BLaER1 (cell line): ENCODE data around the gene HOXC9.

Source experiments
- H3K27ac ChIP-seq: shearing (Covaris generic); formaldehyde crosslinking; 2 replicates; pipeline ENCODE4 v1.8.1; 2022
- H3K27me3 ChIP-seq: shearing (Covaris generic); formaldehyde crosslinking; 2 replicates; pipeline ENCODE4 v1.8.1; 2022
- H3K36me3 ChIP-seq: shearing (Covaris generic); formaldehyde crosslinking; 2 replicates; pipeline ENCODE4 v1.8.1; 2022
- H3K4me1 ChIP-seq: shearing (Covaris generic); formaldehyde crosslinking; 2 replicates; pipeline ENCODE4 v1.8.1; 2022
- H3K4me2 ChIP-seq: shearing (Covaris generic); formaldehyde crosslinking; 2 replicates; pipeline ENCODE4 v1.8.1; 2022
- H3K4me3 ChIP-seq: shearing (Covaris generic); formaldehyde crosslinking; 2 replicates; pipeline ENCODE4 v1.8.1; 2022
- H3K9ac ChIP-seq: shearing (Covaris generic); formaldehyde crosslinking; 2 replicates; pipeline ENCODE4 v1.8.1; 2022
- H3K9me3 ChIP-seq: shearing (Covaris generic); formaldehyde crosslinking; 2 replicates; pipeline ENCODE4 v1.8.1; 2022
- H4K20me1 ChIP-seq: shearing (Covaris generic); formaldehyde crosslinking; 2 replicates; pipeline ENCODE4 v1.8.1; 2022
- Cebpa-rat ChIP-seq: shearing (Covaris generic); IDR thresholded peaks from 2 replicates; pipeline ENCODE4 v1.8.1; 2022

The HOXC9 gene

DNA sequence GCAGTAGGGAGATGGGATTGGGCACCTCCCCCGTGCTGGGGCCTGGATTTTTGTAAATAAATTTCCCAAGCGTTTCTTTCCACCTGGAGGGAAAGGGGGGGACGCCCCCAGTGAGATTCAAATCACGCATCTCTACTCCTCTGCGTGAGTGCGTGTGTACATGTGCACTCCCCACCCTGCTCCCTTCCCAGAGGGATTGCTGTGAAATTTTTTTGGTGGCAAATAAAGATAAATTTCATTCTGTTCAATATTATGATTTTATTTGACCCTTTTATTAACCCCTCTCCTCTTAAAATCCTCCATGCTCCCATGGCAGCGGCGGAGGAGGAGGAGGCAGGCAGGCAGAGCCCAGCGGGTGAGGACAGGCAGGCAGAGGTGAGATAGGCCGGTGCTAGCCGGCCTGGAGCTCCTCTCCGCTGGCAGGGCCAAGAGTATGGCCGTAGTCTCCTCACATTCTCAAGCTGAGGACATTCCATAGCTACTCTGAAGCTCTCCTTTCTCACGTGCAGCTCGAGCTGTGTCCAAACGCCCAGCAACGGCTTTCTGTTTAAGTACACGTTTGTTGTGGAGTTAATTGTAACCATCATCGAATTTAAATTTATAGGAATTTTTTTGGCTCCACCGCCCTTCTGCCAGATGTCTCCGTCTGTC, 23.7 kb upstream of the HOXC9 start:
- Histone ChIP-seq H3K9ac (no peak overlapping the region), H3K9me3 (peaks cover 33% of the 10 kb centered on the region), H3K27me3 (peaks cover 100% of the 10 kb centered on the region), H3K27ac (no peak overlapping the region), H3K4me3 (no peak overlapping the region), H3K4me2 (no peak overlapping the region), H3K4me1 (no peaks in the 10 kb centered on the region), H3K36me3 (no peaks in the 10 kb centered on the region), H4K20me1 (peaks cover 94% of the 10 kb centered on the region)
- no peak for TF ChIP-seq Cebpa-rat

DNA sequence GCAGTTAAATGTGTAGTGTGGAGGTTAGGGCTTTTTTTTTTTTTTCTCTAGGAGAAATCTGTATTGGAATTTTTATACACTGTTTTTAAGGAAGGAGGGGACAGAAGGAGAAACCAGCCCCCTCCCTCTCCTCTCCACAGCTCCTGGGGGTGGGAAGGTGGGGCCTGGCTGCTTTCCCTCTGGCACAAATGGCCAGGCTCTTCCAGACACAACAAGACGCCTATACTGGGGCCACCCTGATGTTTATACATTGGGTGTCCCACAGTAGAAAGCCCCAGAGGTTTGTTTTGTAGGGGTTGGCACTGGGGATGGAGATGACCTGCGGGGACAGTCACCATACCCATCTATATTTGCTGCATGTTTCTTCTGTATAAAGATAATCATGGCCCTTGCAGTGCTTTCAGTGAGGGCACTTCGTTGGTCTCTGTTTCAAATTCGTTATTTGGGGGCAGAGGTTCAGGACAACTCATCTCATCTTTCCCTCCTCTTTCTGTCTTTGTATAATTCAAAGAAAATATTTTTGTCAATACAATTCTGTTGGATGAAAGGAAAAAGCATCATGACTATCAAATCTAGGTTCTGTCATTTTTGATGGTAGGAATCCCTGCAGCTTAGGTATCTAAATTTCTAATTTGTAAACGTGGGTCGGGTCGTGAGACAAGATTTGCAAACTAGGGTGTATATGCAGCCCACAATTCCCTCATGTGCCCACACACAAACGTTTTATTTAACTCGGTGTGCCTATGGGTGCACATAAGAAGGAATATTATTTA, 23.0 kb upstream of the HOXC9 start:
- peaks cover 100% of the 10 kb centered on the region for H3K27me3 ChIP-seq

DNA sequence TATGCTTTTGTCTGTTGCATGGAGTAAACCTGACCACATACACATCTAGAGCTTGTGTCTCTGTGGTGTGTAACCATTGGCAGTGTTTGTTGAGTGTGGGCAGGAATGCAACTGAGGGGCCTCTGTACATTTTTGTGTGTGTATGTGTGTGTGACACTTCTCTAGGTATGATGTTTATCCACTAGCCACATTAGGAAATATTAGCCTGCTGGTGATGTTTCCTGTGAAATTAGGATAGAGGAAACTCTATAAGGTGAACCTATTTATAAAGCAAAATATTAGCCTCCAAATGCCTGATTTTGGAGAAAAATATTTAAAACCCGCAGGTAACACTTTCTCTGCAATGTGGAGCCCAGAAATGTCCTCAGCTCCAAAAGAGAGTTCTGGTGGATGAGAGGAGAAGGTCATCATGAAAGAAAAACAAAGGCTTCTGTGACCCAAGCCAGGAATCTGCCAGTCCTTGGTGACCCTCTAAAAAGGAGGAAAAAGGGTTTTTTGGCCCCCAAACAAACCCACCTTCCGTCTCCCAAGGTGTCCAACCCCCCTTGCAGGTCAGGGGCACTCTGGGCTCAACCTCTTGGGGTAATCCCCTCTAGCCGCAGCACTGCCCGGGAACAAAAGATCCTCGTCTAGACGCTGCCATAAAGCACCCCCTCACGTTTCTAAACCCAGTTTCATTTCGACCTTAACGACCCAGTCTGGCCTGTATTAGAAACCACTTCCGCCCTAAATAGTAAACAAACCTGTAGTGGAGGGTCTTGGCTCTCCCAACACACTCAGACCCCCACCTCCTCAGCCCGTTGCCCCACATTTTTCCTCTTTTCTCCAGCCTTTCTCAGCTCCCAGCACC, 22.1 kb upstream of the HOXC9 start:
- H3K4me2 ChIP-seq, result no peak overlapping the region

More for the DNA sequence above, 23.0 kb upstream of the HOXC9 start:
- Histone ChIP-seq H3K9ac (no peak overlapping the region), H3K4me3 (no peak overlapping the region), H3K4me1 (no peaks in the 10 kb centered on the region), H3K9me3 (peaks cover 38% of the 10 kb centered on the region), H3K36me3 (no peaks in the 10 kb centered on the region), H3K27ac (no peak overlapping the region), H3K4me2 (no peak overlapping the region), H4K20me1 (peaks cover 94% of the 10 kb centered on the region)
- TF ChIP-seq Cebpa-rat, result no peak

DNA sequence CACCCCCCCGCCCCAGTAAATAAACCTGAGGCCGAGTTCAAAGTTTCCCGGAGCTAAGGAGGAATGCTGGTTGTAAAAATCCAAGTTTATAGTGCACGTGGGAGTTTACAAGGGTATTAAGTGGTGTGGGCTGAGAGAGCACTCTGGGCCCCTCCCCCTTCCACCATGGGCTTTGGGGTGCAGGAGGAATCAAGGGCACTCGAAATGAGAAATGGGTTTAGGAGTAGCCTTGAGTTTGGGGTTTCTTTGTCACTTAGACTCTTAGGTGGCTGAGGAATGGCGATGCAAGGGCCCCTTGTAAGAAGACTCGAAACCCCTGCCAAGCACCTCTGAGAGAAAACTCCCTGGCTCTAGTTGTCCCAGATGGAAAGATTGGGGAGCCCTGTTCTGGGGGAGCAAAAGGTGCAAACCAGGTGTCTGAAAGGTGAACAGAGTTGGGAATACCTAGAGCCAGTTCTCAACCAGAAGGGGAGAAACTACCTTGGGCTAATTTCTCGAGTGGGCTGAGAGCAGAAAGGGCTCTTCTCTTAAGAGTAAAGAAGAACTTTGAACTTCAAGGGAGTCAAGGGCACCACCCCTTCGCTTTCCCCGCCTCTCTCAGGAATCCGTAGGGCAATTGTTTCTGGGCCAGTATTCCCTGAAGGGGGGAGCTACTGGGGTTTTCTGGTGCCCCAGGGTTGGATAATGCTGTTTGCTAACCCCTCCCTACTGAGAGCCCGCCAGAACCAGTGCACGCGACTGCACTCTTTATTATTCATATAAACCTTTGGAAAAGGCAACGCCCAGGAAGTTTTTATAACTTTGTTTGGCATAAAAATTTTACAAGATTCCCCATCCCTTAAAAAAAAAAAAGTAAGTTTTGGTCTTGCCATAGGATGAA, 21.2 kb upstream of the HOXC9 start:
- no peak overlapping the region for H3K4me2 ChIP-seq

More for the DNA sequence above, 22.1 kb upstream of the HOXC9 start:
- no peak for TF ChIP-seq Cebpa-rat
- peaks cover 100% of the 10 kb centered on the region for H3K27me3 ChIP-seq
- H3K4me3 ChIP-seq, result no peak overlapping the region
- no peaks in the 10 kb centered on the region for H3K36me3 ChIP-seq
- no peaks in the 10 kb centered on the region for H3K4me1 ChIP-seq
- no peak overlapping the region for H3K27ac ChIP-seq
- H3K9me3 ChIP-seq, result peaks cover 32% of the 10 kb centered on the region
- H4K20me1 ChIP-seq, result peaks cover 94% of the 10 kb centered on the region
- H3K9ac ChIP-seq, result no peak overlapping the region

DNA sequence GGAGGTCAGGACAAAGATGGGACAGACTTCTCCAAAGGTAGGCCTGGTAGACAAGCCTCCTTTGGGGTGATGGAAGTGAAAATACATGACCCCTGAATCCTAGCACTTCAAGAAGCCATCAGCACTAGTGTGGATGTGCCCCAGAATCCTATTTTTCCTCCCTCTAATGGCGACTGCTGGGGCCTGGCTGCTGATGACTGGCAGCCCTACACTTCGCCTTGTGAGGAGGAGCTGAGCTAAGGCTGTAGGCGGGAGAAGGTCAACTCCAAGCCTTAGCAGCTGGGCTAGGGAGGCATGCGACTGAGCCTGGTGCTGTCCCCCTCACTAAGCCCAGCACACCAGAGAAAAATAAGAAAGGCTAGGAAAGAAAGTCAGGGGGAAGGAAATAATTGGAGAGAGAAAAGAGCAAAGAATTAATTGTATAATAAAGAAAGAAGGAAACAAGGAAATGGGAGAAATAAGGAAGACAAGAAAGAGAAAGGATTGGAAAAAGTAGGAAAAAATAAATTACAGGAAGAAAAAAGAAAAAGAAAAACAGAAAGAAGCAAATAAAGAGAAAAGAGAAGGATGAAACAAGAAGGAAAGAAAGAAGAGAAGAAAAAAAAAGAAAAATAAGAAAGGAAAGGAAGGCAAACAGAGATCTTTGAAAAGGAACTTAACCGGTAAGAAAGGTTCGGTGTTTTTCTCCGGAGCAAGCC, 19.7 kb upstream of the HOXC9 start:
- H4K20me1 ChIP-seq, result peaks cover 90% of the 10 kb centered on the region
- no peaks in the 10 kb centered on the region for H3K36me3 ChIP-seq
- H3K9ac ChIP-seq, result no peak overlapping the region
- no peak overlapping the region for H3K4me2 ChIP-seq
- no peak overlapping the region for H3K27ac ChIP-seq
- H3K4me3 ChIP-seq, result no peak overlapping the region
- peaks cover 100% of the 10 kb centered on the region for H3K27me3 ChIP-seq
- H3K4me1 ChIP-seq, result no peaks in the 10 kb centered on the region
- no peak for TF ChIP-seq Cebpa-rat
- H3K9me3 ChIP-seq, result peaks cover 24% of the 10 kb centered on the region

More for the DNA sequence above, 21.2 kb upstream of the HOXC9 start:
- Histone ChIP-seq H3K4me3 (no peak overlapping the region), H3K4me1 (no peaks in the 10 kb centered on the region), H3K9ac (no peak overlapping the region), H4K20me1 (peaks cover 94% of the 10 kb centered on the region), H3K9me3 (peaks cover 23% of the 10 kb centered on the region), H3K27me3 (peaks cover 100% of the 10 kb centered on the region), H3K27ac (no peak overlapping the region), H3K36me3 (no peaks in the 10 kb centered on the region)
- TF ChIP-seq Cebpa-rat, result no peak

DNA sequence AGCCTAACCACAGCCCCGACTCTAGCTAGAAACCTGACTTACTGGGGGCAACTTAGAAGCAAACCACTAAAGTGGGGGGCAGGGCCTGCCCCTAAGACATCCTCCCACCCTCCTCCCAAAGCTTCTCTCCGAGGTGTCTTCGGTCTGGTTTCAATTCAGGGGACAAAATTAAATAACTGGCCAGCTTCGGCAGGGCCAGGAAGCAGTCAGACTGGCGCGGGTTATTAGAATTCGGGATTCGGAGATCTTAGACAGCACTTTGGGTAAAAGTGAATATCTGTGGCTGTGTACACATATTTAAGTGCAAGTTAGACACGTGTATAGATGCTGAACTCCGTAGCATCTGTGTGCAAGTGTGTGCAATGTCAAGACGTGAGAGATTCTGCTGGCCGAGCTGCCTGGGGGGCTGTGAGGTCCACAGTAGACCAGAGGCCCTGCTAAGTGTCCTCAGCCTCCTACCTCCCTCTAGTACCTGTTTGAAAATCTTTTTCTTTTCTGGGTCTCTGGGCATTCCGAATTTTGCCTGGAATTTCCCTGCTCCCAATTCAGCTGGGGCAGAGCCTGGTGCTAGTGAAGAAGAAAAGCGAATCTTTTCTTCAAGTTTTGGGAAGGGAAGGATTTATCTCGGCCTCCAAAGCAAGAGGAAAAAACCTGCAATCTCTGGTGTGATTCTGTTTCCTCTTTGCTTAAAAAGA, 19.0 kb upstream of the HOXC9 start:
- no peaks in the 10 kb centered on the region for H3K36me3 ChIP-seq
- peaks cover 90% of the 10 kb centered on the region for H4K20me1 ChIP-seq
- H3K27me3 ChIP-seq, result peaks cover 100% of the 10 kb centered on the region
- no peak overlapping the region for H3K9ac ChIP-seq
- no peaks in the 10 kb centered on the region for H3K4me1 ChIP-seq
- no peak overlapping the region for H3K27ac ChIP-seq
- no peak for TF ChIP-seq Cebpa-rat
- H3K4me3 ChIP-seq, result no peak overlapping the region
- H3K4me2 ChIP-seq, result no peak overlapping the region
- peaks cover 27% of the 10 kb centered on the region for H3K9me3 ChIP-seq

DNA sequence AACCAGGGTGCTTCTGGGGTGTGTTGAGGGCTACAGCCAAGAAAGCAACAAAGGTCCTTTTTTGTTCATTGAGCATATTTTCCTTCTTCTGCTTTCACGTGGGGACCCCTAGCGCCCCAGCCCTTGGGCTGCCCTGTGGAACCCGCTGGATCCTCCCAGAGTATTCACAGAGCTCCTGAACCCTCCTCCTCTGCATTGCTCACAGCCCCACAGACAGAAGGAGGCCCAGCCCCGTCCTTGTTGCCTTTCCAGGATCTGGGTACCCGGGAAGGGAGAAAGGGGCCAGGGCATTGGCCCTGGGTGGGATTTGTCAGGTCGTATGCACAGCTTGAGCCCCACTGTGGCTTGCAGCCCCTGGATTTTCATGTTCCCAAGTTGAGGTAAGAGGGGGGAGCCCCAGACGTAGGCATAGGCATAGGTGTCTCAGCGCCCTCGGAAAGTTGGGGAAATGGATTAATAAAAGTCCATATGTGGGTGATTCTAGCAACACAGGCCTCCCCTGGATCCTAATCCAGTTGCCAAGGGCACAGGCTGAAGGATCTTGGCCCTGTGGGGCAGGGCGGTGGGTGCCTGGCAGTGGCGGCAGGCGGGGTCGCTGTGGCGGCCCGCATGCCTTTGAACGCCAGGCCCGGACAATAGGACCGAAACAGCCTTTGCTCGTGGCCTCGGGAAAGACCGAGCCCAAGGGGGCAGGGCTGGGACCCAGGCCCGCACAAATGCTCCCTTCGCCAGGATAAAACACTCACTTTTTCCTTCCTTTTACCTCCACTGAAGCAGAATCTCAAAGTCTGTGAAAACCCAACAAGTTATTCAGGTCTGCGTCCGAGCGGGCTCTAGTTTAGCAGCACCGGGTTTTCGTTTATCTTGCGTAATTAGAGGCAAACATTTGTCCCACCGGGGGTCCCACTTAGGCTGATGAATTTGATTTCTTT, 18.1 kb upstream of the HOXC9 start:
- peaks cover 100% of the 10 kb centered on the region for H3K27me3 ChIP-seq
- H3K4me2 ChIP-seq, result no peak overlapping the region
- H3K27ac ChIP-seq, result no peak overlapping the region
- H3K9me3 ChIP-seq, result peaks cover 19% of the 10 kb centered on the region
- no peaks in the 10 kb centered on the region for H3K4me1 ChIP-seq
- no peaks in the 10 kb centered on the region for H3K36me3 ChIP-seq
- no peak for TF ChIP-seq Cebpa-rat
- no peak overlapping the region for H3K4me3 ChIP-seq
- no peak overlapping the region for H3K9ac ChIP-seq
- H4K20me1 ChIP-seq, result peaks cover 90% of the 10 kb centered on the region
